K562 (cell line): Measurements from ENCODE around the gene MPZL1. TPM values are rescaled to one million over a fixed set of nuclear protein-coding genes. Genes with fewer than 3 reads are reported as not detected.

Source experiments
- CBX1 ChIP-seq: sonication (generic); IDR thresholded peaks from 2 replicates; pipeline ENCODE4 v1.6.1; 2016; ENCODE audit warnings: antibody characterized with exemption, low read depth, mild to moderate bottlenecking
- CBX8 ChIP-seq: fragments of 200-600 bp; sonication (generic); IDR thresholded peaks from 2 replicates; pipeline ENCODE4 v1.6.1; 2012; ENCODE audit warnings: borderline replicate concordance, mixed run types, low read depth, mild to moderate bottlenecking, moderate library complexity, mixed read lengths, low read length, control low read depth, inconsistent platforms; ENCODE audit not compliant: poor library complexity, severe bottlenecking; ENCODE audit errors: extremely low read depth
- DDX20 ChIP-seq: fragments of 450-650 bp; IDR thresholded peaks from 2 replicates; pipeline ENCODE4 v1.6.1; 2016; ENCODE audit warnings: missing genetic modification characterization, low read depth, mild to moderate bottlenecking, missing compliant biosample characterization, moderate library complexity
- ETS2 ChIP-seq: IDR thresholded peaks from 2 replicates; pipeline ENCODE4 v1.6.1; 2016; ENCODE audit warnings: borderline replicate concordance, missing genetic modification characterization, mild to moderate bottlenecking, moderate library complexity, missing compliant biosample characterization; ENCODE audit not compliant: poor library complexity, severe bottlenecking
- HLTF ChIP-seq: fragments of 450-650 bp; IDR thresholded peaks from 2 replicates; pipeline ENCODE4 v1.6.1; 2016
- KAT8 ChIP-seq: fragments of 450-650 bp; IDR thresholded peaks from 2 replicates; pipeline ENCODE4 v1.6.1; 2016; ENCODE audit warnings: low read depth, mild to moderate bottlenecking
- MYC ChIP-seq, 2 experiments: fragments of 250-450 bp in 1 of 2; sonication (Bioruptor Pico) in 1 of 2; IDR thresholded peaks; 2 replicates each; pipeline versions ENCODE4 v1.5.1 to v1.6.1; 2012 to 2021; ENCODE audit warnings: low read depth in 2 of 2, borderline replicate concordance in 1 of 2, improper control_type of control experiment in 1 of 2, low read length in 1 of 2, mild to moderate bottlenecking in 1 of 2, moderate library complexity in 1 of 2
- PRPF4 ChIP-seq: fragments of 200-400 bp; formaldehyde crosslinking; IDR thresholded peaks from one replicate; pipeline ENCODE4 v1.6.1; 2017; ENCODE audit warnings: low read length, low read depth, mild to moderate bottlenecking; ENCODE audit not compliant: insufficient read depth, poor library complexity, severe bottlenecking
- RBM39 ChIP-seq: fragments of 200-400 bp; formaldehyde crosslinking; optimal IDR thresholded peaks from 2 replicates; pipeline ENCODE3; 2018; ENCODE audit warnings: low read depth, low read length
- SMAD4 ChIP-seq: fragments of 250-450 bp; sonication (Bioruptor Pico); conservative IDR thresholded peaks from 2 replicates; pipeline ENCODE4 v1.8.0; 2021; ENCODE audit warnings: inconsistent platforms, mild to moderate bottlenecking, moderate library complexity
- SREBF1 ChIP-seq: fragments of 150-350 bp; IDR thresholded peaks from 2 replicates; pipeline ENCODE4 v1.6.1; 2014; ENCODE audit warnings: antibody characterized with exemption, low read depth, low read length, borderline replicate concordance
- TEAD4 ChIP-seq, 2 experiments: sonication (generic) in 1 of 2; formaldehyde crosslinking in 1 of 2; IDR thresholded peaks; 2 replicates each; pipeline versions ENCODE4 v1.6.1 to v1.8.0; 2012 to 2022; ENCODE audit warnings: borderline replicate concordance in 1 of 2, inconsistent platforms in 1 of 2, low read length in 1 of 2, mild to moderate bottlenecking in 1 of 2, missing genetic modification reagents in 1 of 2
- ZFP36 ChIP-seq: fragments of 150-350 bp; IDR thresholded peaks from 2 replicates; pipeline ENCODE4 v1.6.1; 2018; ENCODE audit warnings: low read length, low read depth; ENCODE audit not compliant: partially characterized antibody
- ZNF143 ChIP-seq: sonication (generic); formaldehyde crosslinking; IDR thresholded peaks from 2 replicates; pipeline ENCODE4 v1.9.0; 2022; ENCODE audit warnings: mild to moderate bottlenecking, missing genetic modification reagents
- ZNF408 ChIP-seq: fragments of 250-450 bp; sonication (Bioruptor Pico); IDR thresholded peaks from 2 replicates; pipeline ENCODE4 v1.4.0; 2020; ENCODE audit warnings: low read depth, mild to moderate bottlenecking, moderate library complexity
- ZNF586 ChIP-seq: fragments of 450-650 bp; formaldehyde crosslinking; conservative IDR thresholded peaks from 2 replicates; pipeline ENCODE4 v1.4.0; 2020; ENCODE audit warnings: mild to moderate bottlenecking, moderate library complexity
- ZNF778 ChIP-seq: fragments of 450-650 bp; formaldehyde crosslinking; IDR thresholded peaks from 2 replicates; pipeline ENCODE4 v1.4.0; 2020; ENCODE audit warnings: mild to moderate bottlenecking, moderate library complexity
- polyA plus RNA-seq, 8 experiments: library from polyadenylated mRNA; depleted of rRNA in 4 of 8; stranded (reverse) in 5 of 8; unstranded in 3 of 8; fragments of >200 nt; fragmentation: Nextera tagmentation in 2 of 8; fragmentation: Illumina TruSeq in 1 of 8; extraction: Ambion mirVana in 2 of 8; extraction: Trizol in 1 of 8; gene quantifications; 2 replicates each; pipeline versions ENCODE4 v1.2.1 to v1.2.3, GENCODE V29; 2011 to 2014; ENCODE audit warnings: inconsistent platforms in 1 of 8, missing spikeins in 1 of 8
- total RNA-seq, 7 experiments: library from RNA; depleted of rRNA in 6 of 7; stranded (reverse); fragments of >200 nt in 6 of 7; fragmentation: Illumina TruSeq in 2 of 7; extraction: Trizol in 2 of 7; gene quantifications; 2 replicates each; pipeline versions ENCODE4 v1.2.1 to v1.2.3, GENCODE V29; 2011 to 2021; ENCODE audit warnings: low replicate concordance in 1 of 7
- TF ChIP-seq, protein P1 (sequence below): sonication (generic); formaldehyde crosslinking; IDR thresholded peaks from 2 replicates; pipeline ENCODE4 v1.8.0; 2022; ENCODE audit warnings: mild to moderate bottlenecking, missing genetic modification reagents
- TF ChIP-seq, protein P2 (sequence below): fragments of 450-650 bp; IDR thresholded peaks from 2 replicates; pipeline ENCODE4 v1.6.1; 2016; ENCODE audit warnings: antibody characterized with exemption
- TF ChIP-seq, protein P3 (sequence below), 2 experiments: fragments of 450-650 bp; IDR thresholded peaks; 2 replicates each; pipeline ENCODE4 v1.6.1; 2016

Gene MPZL1
- total and polyA plus RNA-seq, 9 of the 15 experiments (the other 6 are each of a cell fraction or from before 2014, with no cell fraction given), result 14.5 to 153 (median 66.5) TPM

DNA sequence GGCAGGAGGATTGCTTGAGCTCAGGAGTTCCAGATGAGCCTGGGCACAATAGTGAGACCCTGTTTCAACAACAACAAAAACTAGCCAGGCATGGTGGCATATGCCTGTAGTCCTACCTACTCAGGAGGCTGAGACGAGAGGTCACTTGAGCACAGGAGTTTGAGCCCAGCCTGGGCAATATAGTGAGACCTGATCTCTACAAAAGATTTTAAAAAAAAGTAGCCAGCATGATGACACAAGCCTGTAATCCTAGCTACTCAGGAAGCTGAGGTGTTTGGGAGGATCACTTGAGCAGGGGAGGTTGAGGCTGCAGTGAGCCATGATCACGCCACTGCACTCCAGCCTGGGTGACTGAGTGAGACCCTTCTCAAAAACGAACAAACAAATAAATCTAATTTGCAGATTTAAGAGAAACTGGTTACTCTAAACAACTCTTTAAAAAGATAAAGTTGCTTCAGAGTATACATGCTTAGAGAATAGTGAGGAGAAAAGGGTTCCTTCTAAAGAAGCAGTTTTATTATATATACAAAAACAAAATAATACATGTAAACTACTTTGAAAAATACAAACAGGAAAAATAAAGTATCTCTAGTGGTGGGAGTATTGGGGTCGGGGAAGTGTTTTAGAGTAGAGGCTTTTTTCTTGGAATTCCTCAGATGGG lies 103.8 kb downstream of the MPZL1 start (continued):
- TF ChIP-seq, protein P1, sequence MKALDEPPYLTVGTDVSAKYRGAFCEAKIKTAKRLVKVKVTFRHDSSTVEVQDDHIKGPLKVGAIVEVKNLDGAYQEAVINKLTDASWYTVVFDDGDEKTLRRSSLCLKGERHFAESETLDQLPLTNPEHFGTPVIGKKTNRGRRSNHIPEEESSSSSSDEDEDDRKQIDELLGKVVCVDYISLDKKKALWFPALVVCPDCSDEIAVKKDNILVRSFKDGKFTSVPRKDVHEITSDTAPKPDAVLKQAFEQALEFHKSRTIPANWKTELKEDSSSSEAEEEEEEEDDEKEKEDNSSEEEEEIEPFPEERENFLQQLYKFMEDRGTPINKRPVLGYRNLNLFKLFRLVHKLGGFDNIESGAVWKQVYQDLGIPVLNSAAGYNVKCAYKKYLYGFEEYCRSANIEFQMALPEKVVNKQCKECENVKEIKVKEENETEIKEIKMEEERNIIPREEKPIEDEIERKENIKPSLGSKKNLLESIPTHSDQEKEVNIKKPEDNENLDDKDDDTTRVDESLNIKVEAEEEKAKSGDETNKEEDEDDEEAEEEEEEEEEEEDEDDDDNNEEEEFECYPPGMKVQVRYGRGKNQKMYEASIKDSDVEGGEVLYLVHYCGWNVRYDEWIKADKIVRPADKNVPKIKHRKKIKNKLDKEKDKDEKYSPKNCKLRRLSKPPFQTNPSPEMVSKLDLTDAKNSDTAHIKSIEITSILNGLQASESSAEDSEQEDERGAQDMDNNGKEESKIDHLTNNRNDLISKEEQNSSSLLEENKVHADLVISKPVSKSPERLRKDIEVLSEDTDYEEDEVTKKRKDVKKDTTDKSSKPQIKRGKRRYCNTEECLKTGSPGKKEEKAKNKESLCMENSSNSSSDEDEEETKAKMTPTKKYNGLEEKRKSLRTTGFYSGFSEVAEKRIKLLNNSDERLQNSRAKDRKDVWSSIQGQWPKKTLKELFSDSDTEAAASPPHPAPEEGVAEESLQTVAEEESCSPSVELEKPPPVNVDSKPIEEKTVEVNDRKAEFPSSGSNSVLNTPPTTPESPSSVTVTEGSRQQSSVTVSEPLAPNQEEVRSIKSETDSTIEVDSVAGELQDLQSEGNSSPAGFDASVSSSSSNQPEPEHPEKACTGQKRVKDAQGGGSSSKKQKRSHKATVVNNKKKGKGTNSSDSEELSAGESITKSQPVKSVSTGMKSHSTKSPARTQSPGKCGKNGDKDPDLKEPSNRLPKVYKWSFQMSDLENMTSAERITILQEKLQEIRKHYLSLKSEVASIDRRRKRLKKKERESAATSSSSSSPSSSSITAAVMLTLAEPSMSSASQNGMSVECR (CRISPR knock-in tag), result no peak
- TF ChIP-seq, protein P2, sequence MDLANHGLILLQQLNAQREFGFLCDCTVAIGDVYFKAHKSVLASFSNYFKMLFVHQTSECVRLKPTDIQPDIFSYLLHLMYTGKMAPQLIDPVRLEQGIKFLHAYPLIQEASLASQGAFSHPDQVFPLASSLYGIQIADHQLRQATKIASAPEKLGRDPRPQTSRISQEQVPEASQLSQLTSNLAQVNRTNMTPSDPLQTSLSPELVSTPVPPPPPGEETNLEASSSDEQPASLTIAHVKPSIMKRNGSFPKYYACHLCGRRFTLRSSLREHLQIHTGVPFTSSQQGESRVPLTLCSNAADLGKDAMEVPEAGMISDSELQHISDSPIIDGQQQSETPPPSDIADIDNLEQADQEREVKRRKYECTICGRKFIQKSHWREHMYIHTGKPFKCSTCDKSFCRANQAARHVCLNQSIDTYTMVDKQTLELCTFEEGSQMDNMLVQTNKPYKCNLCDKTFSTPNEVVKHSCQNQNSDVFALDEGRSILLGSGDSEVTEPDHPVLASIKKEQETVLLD, result no peak
- TF ChIP-seq ZNF143 (CRISPR knock-in tag), result no peak
- no peak for TF ChIP-seq TEAD4 (IDR thresholded peaks at IDR 0.05; ENCODE audit: low read length)
- TF ChIP-seq TEAD4 (CRISPR knock-in tag; IDR thresholded peaks at IDR 0.05; ENCODE audit: borderline replicate concordance), result no peak
- no peak for TF ChIP-seq RBM39
- peak; percentile 54; the same call in 1 of the 2 replicates for TF ChIP-seq SREBF1
- peak; percentile 64; the same call in 1 of the 2 replicates for TF ChIP-seq CBX1
- peak; percentile 27; the same call in 1 of the 2 replicates for TF ChIP-seq MYC (IDR thresholded peaks at IDR 0.05; ENCODE audit: low read depth, low read length)
- no peak for TF ChIP-seq MYC (CRISPR knock-in tag; IDR thresholded peaks at IDR 0.05; ENCODE audit: borderline replicate concordance, low read depth)
- TF ChIP-seq, protein P3, sequence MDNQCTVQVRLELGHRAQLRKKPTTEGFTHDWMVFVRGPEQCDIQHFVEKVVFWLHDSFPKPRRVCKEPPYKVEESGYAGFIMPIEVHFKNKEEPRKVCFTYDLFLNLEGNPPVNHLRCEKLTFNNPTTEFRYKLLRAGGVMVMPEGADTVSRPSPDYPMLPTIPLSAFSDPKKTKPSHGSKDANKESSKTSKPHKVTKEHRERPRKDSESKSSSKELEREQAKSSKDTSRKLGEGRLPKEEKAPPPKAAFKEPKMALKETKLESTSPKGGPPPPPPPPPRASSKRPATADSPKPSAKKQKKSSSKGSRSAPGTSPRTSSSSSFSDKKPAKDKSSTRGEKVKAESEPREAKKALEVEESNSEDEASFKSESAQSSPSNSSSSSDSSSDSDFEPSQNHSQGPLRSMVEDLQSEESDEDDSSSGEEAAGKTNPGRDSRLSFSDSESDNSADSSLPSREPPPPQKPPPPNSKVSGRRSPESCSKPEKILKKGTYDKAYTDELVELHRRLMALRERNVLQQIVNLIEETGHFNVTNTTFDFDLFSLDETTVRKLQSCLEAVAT (IDR thresholded peaks at IDR 0.05), result no peak
- TF ChIP-seq ZNF778 (CRISPR knock-in tag), result no peak
- no peak for TF ChIP-seq PRPF4
- TF ChIP-seq DDX20, result peak; percentile 33
- no peak for TF ChIP-seq CBX8
- TF ChIP-seq SMAD4 (CRISPR knock-in tag), result peak; percentile 84
- no peak for TF ChIP-seq KAT8
- TF ChIP-seq ZFP36, result no peak
- no peak for TF ChIP-seq ZNF586 (CRISPR knock-in tag)
- TF ChIP-seq ZNF408 (CRISPR knock-in tag), result no peak
- TF ChIP-seq HLTF, result no peak
- no peak for TF ChIP-seq ETS2 (tag)
